ACC112 (cell line): ENCODE data around the gene AQP5.
A peak's percentile ranks its signal among the peaks of the same experiment; 100 is the strongest.
"Not testable (repeated sequence)": the region's sequence is repeated elsewhere in the genome, so short reads cannot be mapped to it uniquely, and the experiment has no call there.

Experiments used
- H2AFZ ChIP-seq: fragments of 200-600 bp; sonication (generic); one replicate; pipeline ENCODE4 v1.6.0; 2017; ENCODE audit warnings: antibody characterized with exemption, low read length; ENCODE audit not compliant: unreplicated experiment
- H3K27ac ChIP-seq: fragments of 200-600 bp; sonication (generic); 2 replicates; pipeline ENCODE4 v1.5.1; 2014; ENCODE audit warnings: low read depth, mild to moderate bottlenecking, antibody characterized with exemption, low read length, moderate library complexity
- H3K27me3 ChIP-seq: fragments of 200-600 bp; sonication (generic); 2 replicates; pipeline ENCODE4 v1.6.1; 2014; ENCODE audit warnings: mild to moderate bottlenecking, antibody characterized with exemption, low read length, moderate library complexity, mixed read lengths; ENCODE audit not compliant: insufficient read depth
- H3K36me3 ChIP-seq: fragments of 200-600 bp; sonication (generic); 2 replicates; pipeline ENCODE4 v1.6.1; 2016; ENCODE audit warnings: mild to moderate bottlenecking, antibody characterized with exemption, low read length, moderate library complexity, mixed read lengths; ENCODE audit not compliant: insufficient read depth
- H3K4me1 ChIP-seq: fragments of 200-600 bp; sonication (generic); one replicate; pipeline ENCODE4 v1.6.1; 2016; ENCODE audit warnings: low read length, mixed read lengths; ENCODE audit not compliant: insufficient read depth, unreplicated experiment, control insufficient read depth
- H3K4me3 ChIP-seq: fragments of 200-600 bp; sonication (generic); 2 replicates; pipeline ENCODE4 v1.5.1; 2014; ENCODE audit warnings: mild to moderate bottlenecking, low read depth, low read length
- H3K79me2 ChIP-seq: fragments of 200-600 bp; sonication (generic); one replicate; pipeline ENCODE4 v1.6.0; 2016; ENCODE audit warnings: low read length; ENCODE audit not compliant: control insufficient read depth, unreplicated experiment, insufficient read depth

Gene AQP5

GRCh38 chr12:49984476-49985359 lies 23.0 kb downstream of the AQP5 start:
- Histone ChIP-seq H3K79me2 (no peaks in the 10 kb centered on the region), H3K27ac (peak overlapping the region; percentile 23), H3K36me3 (peaks cover 9% of the 10 kb centered on the region; the same call in 1 of the 2 replicates), H3K4me3 (no peak overlapping the region), H2AFZ (no peak overlapping the region), H3K27me3 (no peaks in the 10 kb centered on the region), H3K4me1 (peaks cover 25% of the 10 kb centered on the region)

GRCh38 chr12:49985981-49986380 lies 24.3 kb downstream of the AQP5 start:
- H3K27me3 ChIP-seq, result no peaks in the 10 kb centered on the region
- H3K27ac ChIP-seq, result no peak overlapping the region
- H2AFZ ChIP-seq, result no peak overlapping the region
- H3K4me1 ChIP-seq, result peaks cover 34% of the 10 kb centered on the region
- peaks cover 12% of the 10 kb centered on the region; the same call in 1 of the 2 replicates for H3K36me3 ChIP-seq
- H3K79me2 ChIP-seq, result no peaks in the 10 kb centered on the region
- H3K4me3 ChIP-seq, result no peak overlapping the region

- H3K79me2 ChIP-seq, H3K27me3 ChIP-seq, H3K27ac ChIP-seq, H2AFZ ChIP-seq, H3K4me3 ChIP-seq: not testable (repeated sequence)
- Histone ChIP-seq H3K4me1 (peaks cover 34% of the 10 kb centered on the region), H3K36me3 (peaks cover 12% of the 10 kb centered on the region; the same call in 1 of the 2 replicates)
Observed at GRCh38 chr12:49986476-49986875, 24.8 kb downstream of the AQP5 start.

GRCh38 chr12:49987625-49988303 lies 26.1 kb downstream of the AQP5 start:
- Histone ChIP-seq H3K27ac (no peak overlapping the region), H3K79me2 (no peaks in the 10 kb centered on the region), H3K27me3 (no peaks in the 10 kb centered on the region), H2AFZ (no peak overlapping the region), H3K36me3 (peaks cover 20% of the 10 kb centered on the region; the same call in 1 of the 2 replicates), H3K4me1 (peaks cover 27% of the 10 kb centered on the region), H3K4me3 (no peak overlapping the region)

- H2AFZ ChIP-seq, H3K27me3 ChIP-seq, H3K79me2 ChIP-seq, H3K4me3 ChIP-seq, H3K27ac ChIP-seq: not testable (repeated sequence)
- H3K4me1 ChIP-seq, result peaks cover 13% of the 10 kb centered on the region
- peaks cover 27% of the 10 kb centered on the region for H3K36me3 ChIP-seq
Observed at GRCh38 chr12:49989400-49989799, 27.7 kb downstream of the AQP5 start.

GRCh38 chr12:49990273-49990672 lies 28.6 kb downstream of the AQP5 start:
- Histone ChIP-seq H3K27ac (peak overlapping the region; percentile 5; the same call in 1 of the 2 replicates), H3K27me3 (no peaks in the 10 kb centered on the region), H3K4me1 (peaks cover 8% of the 10 kb centered on the region), H2AFZ (no peak overlapping the region), H3K36me3 (peaks cover 28% of the 10 kb centered on the region), H3K79me2 (no peaks in the 10 kb centered on the region), H3K4me3 (no peak overlapping the region)

GRCh38 chr12:49998453-49998852 lies 36.8 kb downstream of the AQP5 start:
- Histone ChIP-seq H3K4me1 (no peaks in the 10 kb centered on the region), H3K36me3 (peaks cover 33% of the 10 kb centered on the region), H3K27me3 (no peaks in the 10 kb centered on the region), H2AFZ (no peak overlapping the region), H3K79me2 (peaks cover 2% of the 10 kb centered on the region), H3K27ac (no peak overlapping the region), H3K4me3 (no peak overlapping the region)

GRCh38 chr12:50003595-50003994 lies 41.9 kb downstream of the AQP5 start:
- Histone ChIP-seq H3K36me3 (peaks cover 48% of the 10 kb centered on the region), H3K27me3 (no peaks in the 10 kb centered on the region), H3K27ac (no peak overlapping the region), H3K4me1 (peaks cover 17% of the 10 kb centered on the region), H3K4me3 (no peak overlapping the region), H3K79me2 (peaks cover 39% of the 10 kb centered on the region), H2AFZ (no peak overlapping the region)

GRCh38 chr12:50004696-50005095 lies 43.0 kb downstream of the AQP5 start:
- no peak overlapping the region for H3K27ac ChIP-seq
- no peaks in the 10 kb centered on the region for H3K27me3 ChIP-seq
- peaks cover 49% of the 10 kb centered on the region for H3K79me2 ChIP-seq
- peaks cover 17% of the 10 kb centered on the region for H3K4me1 ChIP-seq
- peaks cover 43% of the 10 kb centered on the region for H3K36me3 ChIP-seq
- no peak overlapping the region for H2AFZ ChIP-seq
- H3K4me3 ChIP-seq, result no peak overlapping the region

- Histone ChIP-seq H3K27ac (no peak overlapping the region), H3K36me3 (peaks cover 42% of the 10 kb centered on the region), H3K79me2 (peaks cover 51% of the 10 kb centered on the region)
Observed at GRCh38 chr12:50005175-50005574, 43.5 kb downstream of the AQP5 start.

More at GRCh38 chr12:50005175-50005574, 43.5 kb downstream of the AQP5 start:
- no peaks in the 10 kb centered on the region for H3K27me3 ChIP-seq
- H3K4me1 ChIP-seq, result peaks cover 17% of the 10 kb centered on the region
- no peak overlapping the region for H2AFZ ChIP-seq
- H3K4me3 ChIP-seq, result no peak overlapping the region
